Type B pancreatic cell (in vitro differentiated cells): ENCODE data around the gene RPTOR. TPM values are rescaled to one million over a fixed set of nuclear protein-coding genes. Genes with fewer than 3 reads are reported as not detected.

Source experiments
- DNase-seq: peaks from one replicate; pipeline ENCODE4 v3.0.0; 2021; ENCODE audit warnings: mixed read lengths; ENCODE audit not compliant: unreplicated experiment; ENCODE audit errors: extremely low spot score
- H3K27ac Mint-ChIP-seq: 2 replicates; pipeline ENCODE4 v1.8.0; 2021; ENCODE audit warnings: mild to moderate bottlenecking, mixed read lengths
- H3K27me3 Mint-ChIP-seq: 2 replicates; pipeline ENCODE4 v1.8.0; 2021; ENCODE audit warnings: mixed read lengths
- H3K36me3 Mint-ChIP-seq: 2 replicates; pipeline ENCODE4 v1.8.0; 2021; ENCODE audit warnings: mixed read lengths
- H3K4me1 Mint-ChIP-seq: one replicate; pipeline ENCODE4 v1.8.0; 2021; ENCODE audit warnings: mixed read lengths; ENCODE audit not compliant: unreplicated experiment
- H3K4me3 Mint-ChIP-seq: 2 replicates; pipeline ENCODE4 v1.8.0; 2021; ENCODE audit warnings: mild to moderate bottlenecking, mixed read lengths
- H3K9me3 Mint-ChIP-seq: 2 replicates; pipeline ENCODE4 v1.8.0; 2021; ENCODE audit warnings: mixed read lengths
- total RNA-seq: library from RNA; stranded (reverse); gene quantifications from 2 replicates; pipeline ENCODE4 v1.2.1, GENCODE V29; 2021; ENCODE audit warnings: low replicate concordance
- TF ChIP-seq, protein P1 (sequence below): fragments of 200-600 bp; sonication (generic); conservative IDR thresholded peaks from 2 replicates; pipeline ENCODE4 v1.5.0; 2021; ENCODE audit warnings: antibody characterized with exemption, mild to moderate bottlenecking

RPTOR gene
- total RNA-seq, 1 donor from 2014 or later: 39.8 TPM

GRCh38 chr17:80683625-80684104 is 139.0 kb downstream of the RPTOR start:
- Mint-ChIP-seq H3K4me1 (peaks cover 15% of the 10 kb centered on the region), H3K36me3 (peaks cover 7% of the 10 kb centered on the region), H3K27me3 (no peaks in the 10 kb centered on the region), H3K9me3 (no peaks in the 10 kb centered on the region), H3K27ac (no peak overlapping the region), H3K4me3 (no peak overlapping the region)
- TF ChIP-seq, protein P1, sequence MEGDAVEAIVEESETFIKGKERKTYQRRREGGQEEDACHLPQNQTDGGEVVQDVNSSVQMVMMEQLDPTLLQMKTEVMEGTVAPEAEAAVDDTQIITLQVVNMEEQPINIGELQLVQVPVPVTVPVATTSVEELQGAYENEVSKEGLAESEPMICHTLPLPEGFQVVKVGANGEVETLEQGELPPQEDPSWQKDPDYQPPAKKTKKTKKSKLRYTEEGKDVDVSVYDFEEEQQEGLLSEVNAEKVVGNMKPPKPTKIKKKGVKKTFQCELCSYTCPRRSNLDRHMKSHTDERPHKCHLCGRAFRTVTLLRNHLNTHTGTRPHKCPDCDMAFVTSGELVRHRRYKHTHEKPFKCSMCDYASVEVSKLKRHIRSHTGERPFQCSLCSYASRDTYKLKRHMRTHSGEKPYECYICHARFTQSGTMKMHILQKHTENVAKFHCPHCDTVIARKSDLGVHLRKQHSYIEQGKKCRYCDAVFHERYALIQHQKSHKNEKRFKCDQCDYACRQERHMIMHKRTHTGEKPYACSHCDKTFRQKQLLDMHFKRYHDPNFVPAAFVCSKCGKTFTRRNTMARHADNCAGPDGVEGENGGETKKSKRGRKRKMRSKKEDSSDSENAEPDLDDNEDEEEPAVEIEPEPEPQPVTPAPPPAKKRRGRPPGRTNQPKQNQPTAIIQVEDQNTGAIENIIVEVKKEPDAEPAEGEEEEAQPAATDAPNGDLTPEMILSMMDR: no peak
- DNase-seq: no peak

GRCh38 chr17:80687839-80688238 is 143.2 kb downstream of the RPTOR start:
- H3K9me3 Mint-ChIP-seq: peaks cover 8% of the 10 kb centered on the region
- H3K27ac Mint-ChIP-seq: no peak overlapping the region
- DNase-seq: no peak
- H3K4me3 Mint-ChIP-seq: no peak overlapping the region
- TF ChIP-seq, protein P1: no peak
- H3K36me3 Mint-ChIP-seq: peaks cover 13% of the 10 kb centered on the region
- no peaks in the 10 kb centered on the region for H3K27me3 Mint-ChIP-seq
- peaks cover 27% of the 10 kb centered on the region for H3K4me1 Mint-ChIP-seq

DNA sequence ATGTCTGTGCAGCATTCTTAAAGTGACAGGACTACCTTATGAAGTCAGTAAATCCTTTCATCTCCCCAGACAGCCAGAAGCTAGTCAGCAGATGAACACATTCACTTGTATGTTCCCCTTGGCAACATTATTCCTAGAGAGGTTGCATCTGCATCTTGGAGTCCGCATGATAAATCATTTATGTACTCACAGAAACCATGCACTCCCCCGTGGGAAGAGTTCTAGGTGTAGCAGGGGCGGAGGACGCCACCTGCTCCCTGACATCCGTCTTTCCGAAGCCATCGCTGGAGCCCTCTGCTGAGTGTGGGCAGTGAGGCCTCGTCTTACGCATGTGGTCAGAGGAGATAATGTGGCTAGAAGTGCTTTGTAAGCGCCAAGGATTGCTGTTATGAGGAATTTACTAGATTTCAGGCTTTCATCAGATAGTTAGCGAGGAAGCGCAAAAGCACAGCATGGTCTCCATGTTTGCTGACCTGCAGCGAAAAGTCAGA is 144.5 kb downstream of the RPTOR start:
- TF ChIP-seq, protein P1: no peak
- peaks cover 39% of the 10 kb centered on the region for H3K4me1 Mint-ChIP-seq
- no peaks in the 10 kb centered on the region for H3K27me3 Mint-ChIP-seq
- H3K36me3 Mint-ChIP-seq: peaks cover 13% of the 10 kb centered on the region
- peaks cover 8% of the 10 kb centered on the region for H3K9me3 Mint-ChIP-seq
- DNase-seq: no peak
- H3K27ac Mint-ChIP-seq: no peak overlapping the region
- H3K4me3 Mint-ChIP-seq: no peak overlapping the region

DNA sequence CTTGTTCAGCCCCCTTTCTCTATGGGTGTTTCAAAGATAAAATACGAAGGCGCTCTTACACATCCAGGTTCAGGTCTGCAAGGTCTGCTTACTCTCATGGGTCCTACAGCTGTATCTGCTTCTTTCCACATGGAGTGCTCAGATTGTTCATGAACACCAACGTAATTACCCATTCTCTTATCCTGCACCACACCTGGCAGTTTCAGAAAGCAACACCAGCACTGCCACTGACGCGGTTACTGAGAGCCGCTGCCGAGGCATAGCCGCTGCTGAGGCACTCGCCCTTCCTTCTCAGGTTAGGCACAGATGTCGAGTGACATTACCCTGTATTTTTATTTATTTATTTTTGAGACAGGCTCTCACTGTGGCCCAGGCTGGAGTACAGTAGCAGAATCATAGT is 147.1 kb downstream of the RPTOR start:
- H3K27ac Mint-ChIP-seq: no peak overlapping the region
- TF ChIP-seq, protein P1: no peak
- DNase-seq: no peak
- H3K27me3 Mint-ChIP-seq: no peaks in the 10 kb centered on the region
- peaks cover 62% of the 10 kb centered on the region for H3K4me1 Mint-ChIP-seq
- H3K4me3 Mint-ChIP-seq: no peak overlapping the region
- H3K36me3 Mint-ChIP-seq: peaks cover 10% of the 10 kb centered on the region
- peaks cover 8% of the 10 kb centered on the region for H3K9me3 Mint-ChIP-seq

GRCh38 chr17:80692931-80693467 is 148.4 kb downstream of the RPTOR start:
- no peaks in the 10 kb centered on the region for H3K27me3 Mint-ChIP-seq
- H3K4me3 Mint-ChIP-seq: no peak overlapping the region
- DNase-seq: no peak
- TF ChIP-seq, protein P1: no peak
- peaks cover 6% of the 10 kb centered on the region for H3K36me3 Mint-ChIP-seq
- peaks cover 8% of the 10 kb centered on the region for H3K9me3 Mint-ChIP-seq
- H3K27ac Mint-ChIP-seq: peak overlapping the region; percentile 45
- H3K4me1 Mint-ChIP-seq: peaks cover 62% of the 10 kb centered on the region
